Tibial nerve (tissue), 4 donors: Measurements from ENCODE around the gene CAMK1. TPM values are rescaled to one million over a fixed set of nuclear protein-coding genes. Genes with fewer than 3 reads are reported as not detected.
A peak's percentile ranks its signal among the peaks of the same experiment; 100 is the strongest.

Experiments
- DNase-seq, 2 donors: peaks; one replicate each; pipeline ENCODE4 v3.0.0-alpha.2; 2019; ENCODE audit warnings: low spot score in 2 of 2
- H3K27ac ChIP-seq, 4 donors: fragments of 200-600 bp; sonication (generic) in 3 of 4; one replicate each; pipeline ENCODE4 v1.5.1; 2017 to 2019; ENCODE audit warnings: mild to moderate bottlenecking in 1 of 4
- H3K27me3 ChIP-seq, 2 donors: fragments of 200-600 bp; sonication (generic) in 1 of 2; one replicate each; pipeline versions ENCODE4 v1.5.1 to v1.6.0; 2017 to 2019
- H3K36me3 ChIP-seq, 3 donors: fragments of 200-600 bp; sonication (generic); one replicate each; pipeline ENCODE4 v1.5.1; 2018 to 2019
- H3K4me1 ChIP-seq, 4 donors: fragments of 200-600 bp; sonication (generic) in 3 of 4; one replicate each; pipeline ENCODE4 v1.5.1; 2017 to 2019
- H3K4me3 ChIP-seq, 4 donors: fragments of 200-600 bp; sonication (generic) in 3 of 4; one replicate each; pipeline ENCODE4 v1.5.1; 2017 to 2019; ENCODE audit warnings: mild to moderate bottlenecking in 1 of 4, moderate library complexity in 1 of 4
- H3K9me3 ChIP-seq, 4 donors: fragments of 200-600 bp; sonication (generic) in 3 of 4; one replicate each; pipeline ENCODE4 v1.5.1; 2017 to 2019
- CTCF ChIP-seq, 5 experiments: fragments of 200-600 bp in 3 of 5; fragments of 450-650 bp in 2 of 5; sonication (generic) in 3 of 5; IDR thresholded peaks; one replicate each; pipeline ENCODE4 v1.5.1; 2016 to 2019; ENCODE audit warnings: antibody characterized with exemption in 5 of 5, mild to moderate bottlenecking in 3 of 5, moderate library complexity in 2 of 5
- EP300 ChIP-seq, 2 donors: sonication (generic); formaldehyde crosslinking; IDR thresholded peaks; one replicate each; pipeline ENCODE4 v1.6.1; 2017; ENCODE audit warnings: antibody characterized with exemption in 2 of 2, mild to moderate bottlenecking in 1 of 2
- POLR2A ChIP-seq, 2 donors: fragments of 450-650 bp; IDR thresholded peaks; one replicate each; pipeline ENCODE4 v1.6.1; 2017; ENCODE audit warnings: antibody characterized with exemption in 2 of 2, mild to moderate bottlenecking in 2 of 2, moderate library complexity in 2 of 2
- WGBS, 2 donors: methylation state at CpG; one replicate each; pipeline ENCODE4 v1.1.5; 2018; 5-methylcytosine and 5-hydroxymethylcytosine counted together
- total RNA-seq, 4 donors: library from RNA; depleted of rRNA; stranded (reverse); fragments of >200 nt; gene quantifications; one replicate each; pipeline ENCODE4 v1.1.0, GENCODE V29; 2016

Gene CAMK1
- total RNA-seq, 4 donors from 2014 or later, result 60.3 to 94.8 (median 72.2) TPM

DNA sequence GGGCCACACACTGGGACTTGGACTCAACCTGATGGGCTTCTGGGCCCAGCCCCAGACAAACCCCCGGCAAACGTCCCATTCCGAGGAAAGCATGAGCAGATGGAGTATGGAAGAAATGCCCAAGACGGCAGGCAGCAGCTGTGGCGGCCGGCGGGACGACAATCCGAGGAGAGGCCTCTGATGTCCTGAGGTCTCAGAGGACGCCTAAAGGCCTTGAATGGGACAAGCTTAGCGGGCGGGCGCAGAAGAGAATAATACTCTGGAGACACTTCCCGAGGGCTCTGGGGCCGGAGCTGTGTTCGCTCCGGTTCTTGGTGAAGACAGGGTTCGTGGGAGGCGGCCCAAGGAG, 20.5 kb downstream of the CAMK1 start:
- no peak for TF ChIP-seq EP300 (IDR thresholded peaks at IDR 0.05)
- TF ChIP-seq CTCF (IDR thresholded peaks at IDR 0.05), result no peak
- TF ChIP-seq POLR2A (IDR thresholded peaks at IDR 0.05), result no peak
- WGBS, 2 donors, result 1 to 12% methylated on average over 19 of the region's 19 CpGs
- no peaks in the 10 kb centered on the region for H3K27me3 ChIP-seq
- H3K4me1 ChIP-seq, result peaks cover 0 to 32% (median 21%) of the 10 kb centered on the region in 4 donors
- DNase-seq, result no peak
- H3K36me3 ChIP-seq, result peaks cover 6 to 78% (median 11%) of the 10 kb centered on the region in 3 donors
- peak overlapping the region; percentile 69 to 94 (median 88) for H3K27ac ChIP-seq
- H3K9me3 ChIP-seq, result no peaks in the 10 kb centered on the region
- peak overlapping the region; percentile 56 to 74 (median 62) for H3K4me3 ChIP-seq

DNA sequence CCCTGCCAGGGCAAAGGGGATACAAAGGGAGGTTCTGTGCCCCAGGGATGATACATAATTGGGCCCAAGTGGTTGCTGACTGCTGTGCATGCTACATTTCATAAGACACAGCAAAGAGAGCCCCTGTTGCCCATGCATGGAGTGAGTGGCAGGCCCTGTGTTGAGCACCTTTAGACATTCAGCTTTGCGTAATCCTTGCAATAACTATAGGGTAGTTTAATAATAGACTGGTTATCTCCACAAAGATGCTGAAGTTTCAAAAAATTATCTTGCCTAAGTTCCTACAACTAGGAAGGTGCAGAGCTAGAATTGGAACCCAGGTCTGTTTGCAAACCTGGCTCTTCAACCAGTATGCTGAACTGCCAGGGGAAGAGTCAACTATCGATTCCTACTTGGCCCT, 21.7 kb downstream of the CAMK1 start:
- Histone ChIP-seq H3K4me3 (no peak overlapping the region), H3K27me3 (no peaks in the 10 kb centered on the region), H3K36me3 (peaks cover 10 to 78% (median 22%) of the 10 kb centered on the region in 3 donors), H3K9me3 (no peaks in the 10 kb centered on the region), H3K4me1 (peaks cover 0 to 31% (median 20%) of the 10 kb centered on the region in 4 donors), H3K27ac (no peak overlapping the region)
- WGBS, 2 donors, result 93 to 97% methylated on average over 2 of the region's 2 CpGs
- DNase-seq, result no peak
- TF ChIP-seq CTCF (IDR thresholded peaks at IDR 0.05), result no peak
- no peak for TF ChIP-seq POLR2A (IDR thresholded peaks at IDR 0.05)
- TF ChIP-seq EP300 (IDR thresholded peaks at IDR 0.05), result no peak

DNA sequence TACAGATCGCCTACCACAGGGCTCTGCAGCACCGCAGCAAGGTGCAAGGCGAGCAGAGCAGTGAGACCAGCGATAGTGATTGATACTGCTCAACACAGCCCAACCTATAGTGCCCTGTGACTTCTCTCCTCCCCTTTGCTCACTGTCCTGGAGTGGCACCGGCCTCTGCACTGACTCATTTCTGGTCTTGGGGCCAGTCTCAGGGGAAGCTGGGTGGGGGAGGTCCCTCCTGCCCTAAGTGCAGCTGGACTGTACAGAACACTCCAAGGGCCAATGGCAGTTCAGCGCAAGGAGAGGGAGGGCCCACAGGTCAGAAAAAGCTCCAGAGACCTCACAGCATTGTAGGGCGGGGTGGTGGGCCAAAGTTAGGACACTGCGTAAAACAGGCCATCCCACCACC, 22.5 kb downstream of the CAMK1 start:
- WGBS, 2 donors, result 81 to 92% methylated on average over 8 of the region's 8 CpGs

DNA sequence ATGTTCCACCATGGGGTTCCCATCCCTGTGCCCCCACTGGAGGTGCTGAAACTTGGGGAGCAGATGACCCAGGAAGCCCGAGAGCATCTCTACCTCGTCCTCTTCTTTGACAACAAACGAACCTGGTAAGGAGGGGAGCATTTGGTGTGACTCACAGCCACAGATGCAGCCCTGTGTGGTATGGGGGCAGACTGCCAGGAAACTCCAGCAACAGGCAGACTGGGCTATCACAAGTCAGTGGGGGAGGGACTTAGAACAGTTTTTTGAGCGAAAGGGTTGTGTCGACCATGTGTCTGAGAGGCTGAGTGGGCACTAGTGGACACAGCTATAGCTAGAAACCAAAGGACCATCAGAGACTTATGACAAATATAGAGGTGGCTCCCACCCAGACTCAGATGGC, 23.4 kb downstream of the CAMK1 start:
- H3K9me3 ChIP-seq, result no peaks in the 10 kb centered on the region
- WGBS, 2 donors, result 79 to 80% methylated on average over 5 of the region's 5 CpGs
- no peaks in the 10 kb centered on the region for H3K27me3 ChIP-seq
- H3K27ac ChIP-seq, result no peak overlapping the region
- H3K4me1 ChIP-seq, result peaks cover 0 to 22% (median 17%) of the 10 kb centered on the region in 4 donors
- DNase-seq, result no peak
- H3K4me3 ChIP-seq, result no peak overlapping the region
- no peak for TF ChIP-seq CTCF (IDR thresholded peaks at IDR 0.05)
- no peak for TF ChIP-seq EP300 (IDR thresholded peaks at IDR 0.05)
- no peak for TF ChIP-seq POLR2A (IDR thresholded peaks at IDR 0.05)
- H3K36me3 ChIP-seq, result peaks cover 11 to 78% (median 39%) of the 10 kb centered on the region in 3 donors

More for the DNA sequence above, 22.5 kb downstream of the CAMK1 start:
- H3K9me3 ChIP-seq, result no peaks in the 10 kb centered on the region
- DNase-seq, result no peak
- peaks cover 10 to 78% (median 30%) of the 10 kb centered on the region in 3 donors for H3K36me3 ChIP-seq
- H3K27me3 ChIP-seq, result no peaks in the 10 kb centered on the region
- H3K27ac ChIP-seq, result no peak overlapping the region
- peaks cover 0 to 31% (median 20%) of the 10 kb centered on the region in 4 donors for H3K4me1 ChIP-seq
- TF ChIP-seq POLR2A (IDR thresholded peaks at IDR 0.05) (no peak), EP300 (IDR thresholded peaks at IDR 0.05) (no peak), CTCF (IDR thresholded peaks at IDR 0.05) (no peak)
- no peak overlapping the region for H3K4me3 ChIP-seq

GRCh38 chr3:9745521-9745920, 24.2 kb downstream of the CAMK1 start:
- peaks cover 0 to 14% (median 9%) of the 10 kb centered on the region in 4 donors for H3K4me1 ChIP-seq
- peaks cover 11 to 84% (median 47%) of the 10 kb centered on the region in 3 donors for H3K36me3 ChIP-seq
- 89 to 90% methylated on average over 12 of the region's 12 CpGs for WGBS, 2 donors
- H3K27ac ChIP-seq, result no peak overlapping the region
- H3K27me3 ChIP-seq, result no peaks in the 10 kb centered on the region
- no peak overlapping the region for H3K4me3 ChIP-seq
- no peak for DNase-seq
- H3K9me3 ChIP-seq, result no peaks in the 10 kb centered on the region
- no peak for TF ChIP-seq EP300 (IDR thresholded peaks at IDR 0.05)

- no peak for DNase-seq
- H3K36me3 ChIP-seq, result peaks cover 16 to 97% (median 61%) of the 10 kb centered on the region in 3 donors
- WGBS, 2 donors, result 90 to 100% methylated on average over 4 to 13 of the region's 13 CpGs
Observed at GRCh38 chr3:9744162-9744561, 25.6 kb downstream of the CAMK1 start.

More at GRCh38 chr3:9744162-9744561, 25.6 kb downstream of the CAMK1 start:
- peaks cover 0 to 8% (median 4%) of the 10 kb centered on the region in 4 donors for H3K4me1 ChIP-seq
- TF ChIP-seq EP300 (IDR thresholded peaks at IDR 0.05), result no peak
- TF ChIP-seq POLR2A (IDR thresholded peaks at IDR 0.05), result no peak
- no peak for TF ChIP-seq CTCF (IDR thresholded peaks at IDR 0.05)
- no peaks in the 10 kb centered on the region for H3K9me3 ChIP-seq
- no peak overlapping the region for H3K4me3 ChIP-seq
- no peaks in the 10 kb centered on the region for H3K27me3 ChIP-seq
- no peak overlapping the region for H3K27ac ChIP-seq
